ENCODE data around the gene FOXM1. TPM values are rescaled to one million over a fixed set of nuclear protein-coding genes. Genes with fewer than 3 reads are reported as not detected.

FOXM1 gene
- total RNA-seq, 1 donor from 2014 or later = 14.3 TPM

GRCh38 chr12:2819810-2820209 lies 57.2 kb downstream of the FOXM1 start:
- H3K4me3 ChIP-seq (ENCODE audit: low read depth, low read length) = no peak overlapping the region
- DNase-seq (ENCODE audit: low read depth) = no peak
- H3K36me3 ChIP-seq (ENCODE audit: control insufficient read depth, insufficient read depth, low read length) = peaks cover 1% of the 10 kb centered on the region
- no peaks in the 10 kb centered on the region for H3K27me3 ChIP-seq (ENCODE audit: control insufficient read depth, insufficient read depth, low read length)
- no peak for TF ChIP-seq CTCF (IDR thresholded peaks at IDR 0.05; ENCODE audit: insufficient read depth, low read length, poor library complexity, severe bottlenecking)

- Histone ChIP-seq H3K27me3 (ENCODE audit: control insufficient read depth, insufficient read depth, low read length) (no peaks in the 10 kb centered on the region), H3K36me3 (ENCODE audit: control insufficient read depth, insufficient read depth, low read length) (no peaks in the 10 kb centered on the region), H3K4me3 (ENCODE audit: low read depth, low read length) (peak overlapping the region; percentile 87)
- TF ChIP-seq CTCF (IDR thresholded peaks at IDR 0.05; ENCODE audit: insufficient read depth, low read length, poor library complexity, severe bottlenecking) = peak; percentile 71
- DNase-seq (ENCODE audit: low read depth) = no peak
Observed at GRCh38 chr12:2813214-2814185, 63.5 kb downstream of the FOXM1 start.

GRCh38 chr12:2812290-2813213 lies 64.4 kb downstream of the FOXM1 start, which contains the start of gene ITFG2:
ITFG2 (plus strand) TSS chr12:2812668; CDS start chr12:2812761, 93 bp downstream.
- Histone ChIP-seq H3K36me3 (ENCODE audit: control insufficient read depth, insufficient read depth, low read length) (no peaks in the 10 kb centered on the region), H3K4me3 (ENCODE audit: low read depth, low read length) (peak within 1 kb of the TSS; percentile 87), H3K27me3 (ENCODE audit: control insufficient read depth, insufficient read depth, low read length) (no peaks in the 10 kb centered on the region)
- no peak for TF ChIP-seq CTCF (IDR thresholded peaks at IDR 0.05; ENCODE audit: insufficient read depth, low read length, poor library complexity, severe bottlenecking)
- DNase-seq (ENCODE audit: low read depth) = peak; percentile 95

- Histone ChIP-seq H3K4me3 (ENCODE audit: low read depth, low read length) (peak overlapping the region; percentile 87), H3K36me3 (ENCODE audit: control insufficient read depth, insufficient read depth, low read length) (no peaks in the 10 kb centered on the region), H3K27me3 (ENCODE audit: control insufficient read depth, insufficient read depth, low read length) (no peaks in the 10 kb centered on the region)
- no peak for TF ChIP-seq CTCF (IDR thresholded peaks at IDR 0.05; ENCODE audit: insufficient read depth, low read length, poor library complexity, severe bottlenecking)
- DNase-seq (ENCODE audit: low read depth) = no peak
Observed at GRCh38 chr12:2811801-2812200, 65.2 kb downstream of the FOXM1 start.

Other genes with a start within 250 kb of the FOXM1 start
- 40.0 and 46.6 TPM in 2 replicates for gene FKBP4, start 82.2 kb downstream of the FOXM1 start, total RNA-seq
- gene ITFG2, start 64.5 kb downstream of the FOXM1 start, total RNA-seq = 26.1 and 34.4 TPM in 2 replicates
- not detected in 2 replicates for gene NRIP2, start 42.1 kb downstream of the FOXM1 start, total RNA-seq
- not detected in 2 replicates for gene TEX52, start 20.1 kb downstream of the FOXM1 start, total RNA-seq
- 18.8 and 20.3 TPM in 2 replicates for gene RHNO1, start within 50 bp of the FOXM1 start, total RNA-seq
- gene TULP3, start 13.7 kb upstream of the FOXM1 start, total RNA-seq = 19.1 and 21.2 TPM in 2 replicates
- 37.9 and 38.6 TPM in 2 replicates for gene TEAD4, start 82.2 kb upstream of the FOXM1 start, total RNA-seq
- 17.7 and 18.5 TPM in 2 replicates for gene TSPAN9, start 200.2 kb upstream of the FOXM1 start, total RNA-seq

All from kidney epithelial cell (primary cell).